SU-DHL-6 (cell line): ENCODE measurements around the gene RFFL.

ENCODE experiments used
- CTCF ChIP-seq: fragments of 200-600 bp; sonication (generic); IDR thresholded peaks from one replicate; pipeline ENCODE4 v1.5.1; 2017; ENCODE audit warnings: antibody characterized with exemption, mild to moderate bottlenecking, low read length, moderate library complexity; ENCODE audit not compliant: insufficient read depth, poor library complexity, severe bottlenecking
- EZH2phosphoT487 ChIP-seq: fragments of 200-600 bp; sonication (generic), shearing (Covaris generic); conservative IDR thresholded peaks from 2 replicates; pipeline ENCODE4 v1.6.1; 2018; ENCODE audit warnings: mild to moderate bottlenecking, antibody characterized with exemption, low read length, moderate library complexity, mixed read lengths

- no peak for TF ChIP-seq CTCF
- no peak for TF ChIP-seq EZH2phosphoT487
Observed at GRCh38 chr17:35018814-35019213, 44.7 kb downstream of the RFFL start.
